Umbilical cord (tissue), 2 donors: Measurements from ENCODE around the gene LCMT1. TPM values are rescaled to one million over a fixed set of nuclear protein-coding genes. Genes with fewer than 3 reads are reported as not detected.
"Not testable (repeated sequence)": the region's sequence is repeated elsewhere in the genome, so short reads cannot be mapped to it uniquely, and the experiment has no call there.

Experiments
- DNase-seq: peaks from one replicate; pipeline ENCODE4 v3.0.0-alpha.2; 2015; ENCODE audit warnings: low spot score
- total RNA-seq: library from RNA; depleted of rRNA; stranded (reverse); fragments of >200 nt; gene quantifications from one replicate; pipeline ENCODE4 v1.2.3, GENCODE V29; 2014; ENCODE audit warnings: low replicate concordance; ENCODE audit not compliant: insufficient read depth

LCMT1 gene
- total RNA-seq = 64.0 TPM

- peak; percentile 99 for DNase-seq
Observed at GRCh38 chr16:25111403-25112166, at the start of gene LCMT1. Gene LCMT1 (plus strand): TSS chr16:25111742. CDS start chr16:25111884, 142 bp downstream.

- no peak for DNase-seq
Observed at GRCh38 chr16:25063102-25063501, 48.4 kb upstream of the LCMT1 start.

- no peak for DNase-seq
Observed at GRCh38 chr16:25063865-25064264, 47.7 kb upstream of the LCMT1 start.

- DNase-seq = not testable (repeated sequence)
Observed at GRCh38 chr16:25064281-25064680, 47.3 kb upstream of the LCMT1 start.

GRCh38 chr16:25064937-25065336 is 46.6 kb upstream of the LCMT1 start:
- no peak for DNase-seq

GRCh38 chr16:25065899-25066298 is 45.6 kb upstream of the LCMT1 start:
- DNase-seq = no peak

- no peak for DNase-seq
Observed at GRCh38 chr16:25066426-25066746, 45.2 kb upstream of the LCMT1 start.

- peak; percentile 52 for DNase-seq
Observed at GRCh38 chr16:25066747-25067631, 44.6 kb upstream of the LCMT1 start.

- no peak for DNase-seq
Observed at GRCh38 chr16:25073854-25074253, 37.7 kb upstream of the LCMT1 start.

- no peak for DNase-seq
Observed at GRCh38 chr16:25078386-25078978, 33.1 kb upstream of the LCMT1 start.

GRCh38 chr16:25079637-25080378 is 31.7 kb upstream of the LCMT1 start:
- no peak for DNase-seq

GRCh38 chr16:25080420-25081131 is 31.0 kb upstream of the LCMT1 start:
- no peak for DNase-seq

- no peak for DNase-seq
Observed at GRCh38 chr16:25081702-25082101, 29.8 kb upstream of the LCMT1 start.

GRCh38 chr16:25083065-25083464 is 28.5 kb upstream of the LCMT1 start:
- DNase-seq = no peak

GRCh38 chr16:25083701-25084100 is 27.8 kb upstream of the LCMT1 start:
- no peak for DNase-seq

- no peak for DNase-seq
Observed at GRCh38 chr16:25084797-25085196, 26.7 kb upstream of the LCMT1 start.

- no peak for DNase-seq
Observed at GRCh38 chr16:25087761-25088160, 23.8 kb upstream of the LCMT1 start.

- no peak for DNase-seq
Observed at GRCh38 chr16:25089351-25089750, 22.2 kb upstream of the LCMT1 start.

- no peak for DNase-seq
Observed at GRCh38 chr16:25092441-25092840, 19.1 kb upstream of the LCMT1 start.

GRCh38 chr16:25093208-25094061 is 18.1 kb upstream of the LCMT1 start:
- DNase-seq = no peak
